Measurements from ENCODE around the gene HYCC1. TPM values are rescaled to one million over a fixed set of nuclear protein-coding genes. Genes with fewer than 3 reads are reported as not detected.
A peak's percentile ranks its signal among the peaks of the same experiment; 100 is the strongest.

The HYCC1 gene
- total and polyA plus RNA-seq, 9 of the 15 experiments (the other 6 are each of a cell fraction or from before 2014, with no cell fraction given) = 11.2 to 40.6 (median 37.9) TPM

DNA sequence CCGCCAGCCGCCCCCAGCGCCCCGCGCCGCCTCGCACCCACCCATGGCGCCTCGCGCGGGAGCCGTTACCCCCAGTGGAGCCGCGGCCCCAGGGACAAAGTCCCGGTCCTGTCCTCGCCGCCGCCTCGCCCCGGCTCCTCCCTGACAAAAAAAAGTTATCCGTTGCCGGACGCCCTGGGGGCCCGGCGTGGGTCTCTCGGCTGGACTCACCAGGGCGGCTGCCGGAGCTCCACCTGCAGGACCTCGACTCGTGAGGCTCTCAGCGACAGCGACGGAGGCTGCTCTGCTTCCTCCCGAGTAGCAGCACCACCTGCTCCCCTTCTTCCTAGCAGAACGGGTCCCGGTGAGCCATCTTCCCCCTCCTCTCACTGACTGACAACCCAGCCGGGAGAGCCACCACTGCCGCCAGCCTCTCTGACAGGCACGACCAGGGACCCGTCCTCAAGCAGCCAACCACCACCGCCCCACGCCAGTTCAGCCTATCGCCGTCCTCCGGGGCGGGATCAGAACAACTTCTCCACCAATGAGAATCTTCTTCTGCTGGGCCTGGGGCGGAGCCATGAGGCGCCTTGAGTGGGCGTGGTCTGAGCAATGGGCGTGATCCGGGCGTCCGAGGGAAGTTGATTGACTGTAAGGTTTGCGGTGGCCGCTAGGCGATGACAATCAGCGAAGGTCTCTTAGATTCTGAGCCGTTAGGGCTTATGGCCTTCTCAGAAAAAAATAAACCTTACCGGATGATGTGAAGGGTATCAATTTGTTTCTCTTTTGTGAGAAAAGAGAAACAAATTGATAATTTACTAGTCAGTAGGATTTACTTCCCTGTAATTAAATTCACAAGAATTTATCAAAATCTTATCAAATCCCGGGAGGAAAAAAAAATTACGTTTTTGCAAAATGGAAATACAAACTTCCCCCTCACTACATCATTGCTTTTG lies at the start of gene HYCC1 (continued):
- TF ChIP-seq, protein P1, sequence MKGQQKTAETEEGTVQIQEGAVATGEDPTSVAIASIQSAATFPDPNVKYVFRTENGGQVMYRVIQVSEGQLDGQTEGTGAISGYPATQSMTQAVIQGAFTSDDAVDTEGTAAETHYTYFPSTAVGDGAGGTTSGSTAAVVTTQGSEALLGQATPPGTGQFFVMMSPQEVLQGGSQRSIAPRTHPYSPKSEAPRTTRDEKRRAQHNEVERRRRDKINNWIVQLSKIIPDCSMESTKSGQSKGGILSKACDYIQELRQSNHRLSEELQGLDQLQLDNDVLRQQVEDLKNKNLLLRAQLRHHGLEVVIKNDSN (CRISPR knock-in tag; IDR thresholded peaks at IDR 0.05) = 0 out of 2 replicates have a peak, but pooled peaks have one; percentile 15
- TF ChIP-seq REST (IDR thresholded peaks at IDR 0.05; ENCODE audit: borderline replicate concordance) (no peak), REST (CRISPR knock-in tag; IDR thresholded peaks at IDR 0.05; ENCODE audit: low read depth) (0 out of 2 replicates have a peak, but pooled peaks have one; percentile 29), TAF1 (IDR thresholded peaks at IDR 0.05; ENCODE audit: control insufficient read depth, extremely low read depth, insufficient read depth, low read length, severe bottlenecking) (peak; percentile 95), NFYB (IDR thresholded peaks at IDR 0.05; ENCODE audit: extremely low read depth, insufficient read length) (peak; percentile 97), ZNF57 (CRISPR knock-in tag; IDR thresholded peaks at IDR 0.05) (0 out of 2 replicates have a peak, but pooled peaks have one; percentile 63), HDAC1 (IDR thresholded peaks at IDR 0.05) (peak in 1 of 2 experiments; percentile 52; a peak in 2 of 4 replicates), PML (IDR thresholded peaks at IDR 0.05; ENCODE audit: low read length) (peak; percentile 81; the same call in 1 of the 2 replicates), CBFB (CRISPR knock-in tag; IDR thresholded peaks at IDR 0.05) (peak; percentile 68; the same call in 1 of the 2 replicates), POLR2A (conservative IDR thresholded peaks at IDR 0.05) (peak; percentile 94), TAF9B (IDR thresholded peaks at IDR 0.05; ENCODE audit: partially characterized antibody) (peak; percentile 88), SMARCC2 (IDR thresholded peaks at IDR 0.05; ENCODE audit: low read depth) (no peak), SP2 (IDR thresholded peaks at IDR 0.05; ENCODE audit: extremely low read depth, low read depth, low read length, poor library complexity, severe bottlenecking) (peak; percentile 94)
- TF ChIP-seq, protein P2, sequence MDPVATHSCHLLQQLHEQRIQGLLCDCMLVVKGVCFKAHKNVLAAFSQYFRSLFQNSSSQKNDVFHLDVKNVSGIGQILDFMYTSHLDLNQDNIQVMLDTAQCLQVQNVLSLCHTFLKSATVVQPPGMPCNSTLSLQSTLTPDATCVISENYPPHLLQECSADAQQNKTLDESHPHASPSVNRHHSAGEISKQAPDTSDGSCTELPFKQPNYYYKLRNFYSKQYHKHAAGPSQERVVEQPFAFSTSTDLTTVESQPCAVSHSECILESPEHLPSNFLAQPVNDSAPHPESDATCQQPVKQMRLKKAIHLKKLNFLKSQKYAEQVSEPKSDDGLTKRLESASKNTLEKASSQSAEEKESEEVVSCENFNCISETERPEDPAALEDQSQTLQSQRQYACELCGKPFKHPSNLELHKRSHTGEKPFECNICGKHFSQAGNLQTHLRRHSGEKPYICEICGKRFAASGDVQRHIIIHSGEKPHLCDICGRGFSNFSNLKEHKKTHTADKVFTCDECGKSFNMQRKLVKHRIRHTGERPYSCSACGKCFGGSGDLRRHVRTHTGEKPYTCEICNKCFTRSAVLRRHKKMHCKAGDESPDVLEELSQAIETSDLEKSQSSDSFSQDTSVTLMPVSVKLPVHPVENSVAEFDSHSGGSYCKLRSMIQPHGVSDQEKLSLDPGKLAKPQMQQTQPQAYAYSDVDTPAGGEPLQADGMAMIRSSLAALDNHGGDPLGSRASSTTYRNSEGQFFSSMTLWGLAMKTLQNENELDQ (CRISPR knock-in tag; IDR thresholded peaks at IDR 0.05; ENCODE audit: borderline replicate concordance) = no peak

Measured in K562 (cell line).